Tibial artery (tissue), 4 donors: ENCODE measurements around the gene RSPH1.
A peak's percentile ranks its signal among the peaks of the same experiment; 100 is the strongest.

Experiments
- DNase-seq, 2 donors: peaks; one replicate each; pipeline ENCODE4 v3.0.0-alpha.2; 2019
- H3K27ac ChIP-seq, 2 donors: fragments of 200-600 bp; sonication (generic) in 1 of 2; 1 replicate in 1 of 2; 2 replicates in 1 of 2; pipeline ENCODE4 v1.5.1; 2018 to 2019; ENCODE audit warnings: mild to moderate bottlenecking in 1 of 2
- H3K27me3 ChIP-seq, 2 donors: fragments of 200-600 bp; sonication (generic) in 1 of 2; one replicate each; pipeline versions ENCODE4 v1.5.1 to v1.6.0; 2016 to 2019
- H3K36me3 ChIP-seq, 3 donors: fragments of 200-600 bp; sonication (generic) in 2 of 3; one replicate each; pipeline ENCODE4 v1.5.1; 2016 to 2019; ENCODE audit warnings: mild to moderate bottlenecking in 2 of 3
- H3K4me1 ChIP-seq, 4 donors: fragments of 200-600 bp; sonication (generic) in 2 of 4; 1 replicate in 3 of 4; 2 replicates in 1 of 4; pipeline ENCODE4 v1.5.1; 2016 to 2019
- H3K4me3 ChIP-seq, 2 donors: fragments of 200-600 bp; sonication (generic) in 1 of 2; 1 replicate in 1 of 2; 2 replicates in 1 of 2; pipeline ENCODE4 v1.5.1; 2018 to 2019; ENCODE audit warnings: mild to moderate bottlenecking in 2 of 2
- H3K9me3 ChIP-seq, 3 donors: fragments of 200-600 bp; sonication (generic) in 1 of 3; one replicate each; pipeline ENCODE4 v1.5.1; 2016 to 2019
- CTCF ChIP-seq, 2 experiments: fragments of 200-600 bp in 1 of 2; fragments of 450-650 bp in 1 of 2; IDR thresholded peaks; one replicate each; pipeline ENCODE4 v1.5.1; 2017 to 2019; ENCODE audit warnings: antibody characterized with exemption in 2 of 2, mild to moderate bottlenecking in 1 of 2, moderate library complexity in 1 of 2
- intact Hi-C: fragments of 100-400 bp; cut with DNase I; formaldehyde crosslinking; loops from one replicate; pipeline ENCODE4 v1.15.0; 2023; ENCODE audit warnings: low total_unique reads

The RSPH1 gene

GRCh38 chr21:42495765-42496119 is 282 bp downstream of the RSPH1 start:
- Histone ChIP-seq H3K27ac (peak overlapping the region; percentile 24 to 54), H3K4me1 (peaks cover 0 to 12% (median 7%) of the 10 kb centered on the region in 4 donors), H3K4me3 (peak overlapping the region; percentile 56 to 72), H3K36me3 (no peaks in the 10 kb centered on the region), H3K27me3 (no peaks in the 10 kb centered on the region), H3K9me3 (no peaks in the 10 kb centered on the region)
- peak in 1 of 2 experiments; percentile 16 for TF ChIP-seq CTCF (IDR thresholded peaks at IDR 0.05)
- no peak for DNase-seq
- intact Hi-C loops, result no loop called here

- Histone ChIP-seq H3K4me1 (peaks cover 0 to 12% (median 7%) of the 10 kb centered on the region in 4 donors), H3K4me3 (no peak overlapping the region), H3K27me3 (no peaks in the 10 kb centered on the region), H3K27ac (no peak overlapping the region), H3K36me3 (no peaks in the 10 kb centered on the region), H3K9me3 (no peaks in the 10 kb centered on the region)
- no peak for DNase-seq
- intact Hi-C loops, result no loop called here
- no peak for TF ChIP-seq CTCF (IDR thresholded peaks at IDR 0.05)
Observed at GRCh38 chr21:42495027-42495426, 997 bp downstream of the RSPH1 start.

- intact Hi-C loops, result no loop called here
- no peaks in the 10 kb centered on the region for H3K36me3 ChIP-seq
- peaks cover 0 to 2% of the 10 kb centered on the region in 2 donors for H3K27me3 ChIP-seq
- no peaks in the 10 kb centered on the region for H3K9me3 ChIP-seq
- peaks cover 0 to 12% (median 7%) of the 10 kb centered on the region in 4 donors for H3K4me1 ChIP-seq
- H3K4me3 ChIP-seq, result no peak overlapping the region
- no peak for DNase-seq
- no peak overlapping the region for H3K27ac ChIP-seq
- no peak for TF ChIP-seq CTCF (IDR thresholded peaks at IDR 0.05)
Observed at GRCh38 chr21:42493109-42494060, 2.6 kb downstream of the RSPH1 start.

GRCh38 chr21:42492201-42492600 is 3.8 kb downstream of the RSPH1 start:
- intact Hi-C loops, result no loop called here
- Histone ChIP-seq H3K36me3 (no peaks in the 10 kb centered on the region), H3K4me3 (no peak overlapping the region), H3K27ac (no peak overlapping the region), H3K4me1 (peaks cover 0 to 12% (median 7%) of the 10 kb centered on the region in 4 donors), H3K9me3 (no peaks in the 10 kb centered on the region), H3K27me3 (peaks cover 0 to 6% of the 10 kb centered on the region in 2 donors)
- TF ChIP-seq CTCF (IDR thresholded peaks at IDR 0.05), result no peak
- no peak for DNase-seq

- intact Hi-C loops, result no loop called here
Observed at GRCh38 chr21:42491328-42491727, 4.7 kb downstream of the RSPH1 start.

More at GRCh38 chr21:42491328-42491727, 4.7 kb downstream of the RSPH1 start:
- DNase-seq, result no peak
- no peak for TF ChIP-seq CTCF (IDR thresholded peaks at IDR 0.05)
- Histone ChIP-seq H3K27ac (no peak overlapping the region), H3K9me3 (no peaks in the 10 kb centered on the region), H3K27me3 (peaks cover 0 to 12% of the 10 kb centered on the region in 2 donors), H3K4me3 (no peak overlapping the region), H3K36me3 (no peaks in the 10 kb centered on the region), H3K4me1 (peaks cover 0 to 6% (median 5%) of the 10 kb centered on the region in 4 donors)
